DOHH2 (cell line): ENCODE data around the gene SLC17A5.

Experiments used
- CTCF ChIP-seq: fragments of 200-600 bp; sonication (generic); IDR thresholded peaks from one replicate; pipeline ENCODE4 v1.5.1; 2014; ENCODE audit warnings: antibody characterized with exemption, mild to moderate bottlenecking, low read depth, low read length; ENCODE audit not compliant: poor library complexity, severe bottlenecking
- EZH2phosphoT487 ChIP-seq: fragments of 200-600 bp; sonication (generic); IDR thresholded peaks from 2 replicates; pipeline ENCODE4 v1.6.1; 2017; ENCODE audit warnings: borderline replicate concordance, mild to moderate bottlenecking, antibody characterized with exemption, low read length, moderate library complexity, mixed read lengths

GRCh38 chr6:73606428-73606827 lies 47.4 kb downstream of the SLC17A5 start:
- TF ChIP-seq EZH2phosphoT487 (no peak), CTCF (no peak)
